ENCODE data around the gene ZNF205.
A peak's percentile ranks its signal among the peaks of the same experiment; 100 is the strongest.

Gene ZNF205

DNA sequence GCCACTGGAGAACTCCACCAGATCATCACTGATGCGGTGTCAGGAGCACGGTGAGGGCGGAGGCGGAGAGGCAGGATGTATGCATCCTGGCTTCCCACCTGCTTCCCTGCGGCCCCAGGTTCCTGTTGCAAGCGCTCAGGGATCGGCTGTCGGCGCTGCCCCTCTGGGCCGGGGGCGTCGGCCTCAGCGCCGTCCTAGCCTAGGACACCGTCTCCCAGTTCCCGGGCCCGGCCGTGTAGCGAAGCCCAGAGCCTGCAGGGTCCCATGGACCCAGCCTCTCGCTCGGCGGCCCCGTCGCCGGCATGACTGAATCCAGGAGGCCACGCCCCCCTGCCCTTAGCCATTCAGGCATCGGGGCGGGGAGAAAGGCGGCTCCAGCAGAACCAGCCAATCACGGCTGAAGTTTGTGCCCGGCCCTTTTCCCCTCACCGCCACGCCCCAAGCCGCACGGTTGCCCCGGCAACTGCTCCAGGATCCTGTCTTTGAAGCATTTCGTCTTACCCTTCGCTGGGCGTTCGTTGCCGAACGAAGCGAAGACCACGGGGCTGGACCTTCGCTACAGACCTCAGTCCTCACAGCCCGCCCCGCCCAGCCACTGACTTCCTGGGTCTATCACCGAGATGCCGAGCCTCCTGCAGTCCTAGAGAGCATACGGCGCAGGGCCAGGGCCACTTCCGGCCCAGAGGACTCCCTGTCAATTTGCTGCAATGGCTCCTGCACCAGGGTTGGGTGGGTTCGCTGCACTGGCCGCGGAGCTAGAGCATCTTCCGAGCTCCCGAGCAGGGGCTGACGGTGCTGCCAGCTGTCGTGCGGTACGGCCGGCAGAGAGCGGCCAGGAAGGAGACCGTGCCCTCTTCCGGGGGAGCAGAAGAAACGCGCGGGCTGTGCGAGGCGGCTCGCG is 11.8 kb downstream of the ZNF205 start:
- peak overlapping the region; percentile 75 for H3K4me3 ChIP-seq (ENCODE audit: control insufficient read depth, low read depth, low read length)
- TF ChIP-seq, protein P1, sequence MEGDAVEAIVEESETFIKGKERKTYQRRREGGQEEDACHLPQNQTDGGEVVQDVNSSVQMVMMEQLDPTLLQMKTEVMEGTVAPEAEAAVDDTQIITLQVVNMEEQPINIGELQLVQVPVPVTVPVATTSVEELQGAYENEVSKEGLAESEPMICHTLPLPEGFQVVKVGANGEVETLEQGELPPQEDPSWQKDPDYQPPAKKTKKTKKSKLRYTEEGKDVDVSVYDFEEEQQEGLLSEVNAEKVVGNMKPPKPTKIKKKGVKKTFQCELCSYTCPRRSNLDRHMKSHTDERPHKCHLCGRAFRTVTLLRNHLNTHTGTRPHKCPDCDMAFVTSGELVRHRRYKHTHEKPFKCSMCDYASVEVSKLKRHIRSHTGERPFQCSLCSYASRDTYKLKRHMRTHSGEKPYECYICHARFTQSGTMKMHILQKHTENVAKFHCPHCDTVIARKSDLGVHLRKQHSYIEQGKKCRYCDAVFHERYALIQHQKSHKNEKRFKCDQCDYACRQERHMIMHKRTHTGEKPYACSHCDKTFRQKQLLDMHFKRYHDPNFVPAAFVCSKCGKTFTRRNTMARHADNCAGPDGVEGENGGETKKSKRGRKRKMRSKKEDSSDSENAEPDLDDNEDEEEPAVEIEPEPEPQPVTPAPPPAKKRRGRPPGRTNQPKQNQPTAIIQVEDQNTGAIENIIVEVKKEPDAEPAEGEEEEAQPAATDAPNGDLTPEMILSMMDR (IDR thresholded peaks at IDR 0.05; ENCODE audit: control insufficient read depth, insufficient read depth, low read depth, low read length, missing control alignments): peak; percentile 33

DNA sequence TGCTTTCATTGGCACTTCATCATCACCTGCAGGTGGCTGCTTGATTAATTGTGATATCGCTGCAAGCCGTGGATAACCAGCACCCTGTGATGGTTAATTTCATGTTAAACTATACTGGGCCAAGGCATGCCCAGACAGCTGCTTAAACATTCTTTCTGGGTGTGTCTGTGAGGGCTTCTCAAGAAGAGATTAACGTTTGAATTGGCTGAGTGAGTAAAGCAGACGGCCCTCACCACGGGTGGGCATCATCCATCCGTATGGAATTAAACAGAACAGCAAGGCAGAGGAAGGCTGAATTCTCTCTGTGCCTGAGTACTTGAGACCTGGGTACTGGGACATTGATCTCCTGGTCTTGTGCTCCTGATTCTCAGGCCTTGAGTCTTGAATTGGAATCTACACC is 15.4 kb downstream of the ZNF205 start:
- TF ChIP-seq, protein P1 (IDR thresholded peaks at IDR 0.05; ENCODE audit: control insufficient read depth, insufficient read depth, low read depth, low read length, missing control alignments): no peak
- no peak overlapping the region for H3K4me3 ChIP-seq (ENCODE audit: control insufficient read depth, low read depth, low read length)
- DNase-seq (ENCODE audit: low read depth): no peak

More for the DNA sequence above, 11.8 kb downstream of the ZNF205 start:
- peak; percentile 52 for DNase-seq (ENCODE audit: low read depth)

DNA sequence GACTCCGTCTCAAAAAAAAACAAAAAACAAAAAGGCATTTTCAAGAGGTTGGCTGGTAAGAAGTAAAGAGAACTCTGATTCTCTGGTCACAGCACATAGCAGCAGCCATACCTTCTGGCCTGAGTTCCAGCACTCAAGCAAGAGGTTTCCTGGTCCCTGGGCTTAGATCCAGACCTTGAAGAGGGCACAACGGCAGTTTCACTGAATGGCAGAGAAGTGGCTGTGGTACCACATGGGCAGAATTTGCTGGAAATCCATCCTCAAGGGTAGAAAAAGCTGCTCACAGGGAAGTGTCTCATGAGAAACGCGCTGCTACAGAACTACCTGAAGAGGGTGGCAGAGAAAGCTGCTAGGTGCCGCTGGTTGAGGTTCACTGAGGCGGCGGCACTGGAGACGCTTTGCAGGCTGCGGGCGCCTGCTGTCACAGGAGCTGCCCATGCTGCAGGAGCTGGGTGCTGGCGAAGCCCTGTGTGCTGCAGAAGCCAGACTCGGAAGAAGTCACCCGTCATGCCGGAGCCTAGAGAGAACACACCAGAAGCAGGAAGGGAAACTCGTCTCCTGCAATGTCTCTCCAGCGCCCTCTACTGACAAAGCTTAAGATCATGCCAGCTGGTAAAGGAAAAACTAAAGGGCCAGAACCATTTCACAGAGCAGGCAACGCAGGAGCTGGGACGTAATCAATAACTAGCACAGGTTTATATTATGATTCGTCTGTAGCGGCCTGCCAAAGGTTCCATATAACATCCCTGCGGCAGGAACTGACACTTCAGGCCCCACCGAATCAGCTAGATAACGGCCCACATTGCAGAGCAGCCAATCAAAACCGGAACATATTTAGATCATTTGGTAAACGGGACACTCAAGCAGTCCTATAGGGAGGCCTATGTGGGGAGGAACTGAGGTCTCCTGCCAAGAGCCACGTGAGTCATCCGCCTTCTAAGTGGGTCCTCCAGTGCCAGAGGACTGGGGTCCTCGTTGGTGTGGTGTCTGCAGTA is 17.0 kb downstream of the ZNF205 start:
- H3K4me3 ChIP-seq (ENCODE audit: control insufficient read depth, low read depth, low read length): no peak overlapping the region
- DNase-seq (ENCODE audit: low read depth): peak; percentile 43
- TF ChIP-seq, protein P1 (IDR thresholded peaks at IDR 0.05; ENCODE audit: control insufficient read depth, insufficient read depth, low read depth, low read length, missing control alignments): peak; percentile 94

DNA sequence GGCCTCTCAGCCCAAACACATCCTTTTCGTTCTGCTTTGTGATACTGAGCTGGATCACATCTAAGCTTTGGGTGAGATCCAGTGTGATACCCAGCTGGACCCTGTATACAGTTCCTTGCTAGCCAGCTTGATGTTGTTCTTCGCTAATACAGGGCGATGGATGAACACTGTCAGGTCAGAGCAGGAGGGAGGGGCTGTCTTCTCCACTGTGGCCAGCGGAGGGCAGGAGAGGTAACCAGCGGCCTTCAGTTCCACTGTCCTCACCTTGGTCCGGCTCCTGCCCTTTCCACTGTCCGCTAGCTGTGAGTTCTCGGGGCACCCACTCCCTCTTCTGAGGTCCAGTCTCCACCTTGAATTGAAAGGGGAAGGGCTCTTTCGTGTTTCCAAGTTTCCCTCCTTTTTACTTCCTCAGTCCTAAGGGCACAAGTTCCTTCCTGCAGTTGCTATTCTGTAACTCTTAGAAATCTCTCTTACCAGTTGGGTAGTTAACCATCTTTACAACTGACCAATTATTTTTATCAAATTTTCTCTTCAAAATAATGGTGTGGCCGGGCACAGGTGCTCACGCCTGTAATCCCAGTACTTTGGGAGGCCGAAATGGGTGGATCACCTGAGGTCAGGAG is 19.5 kb downstream of the ZNF205 start:
- no peak overlapping the region for H3K4me3 ChIP-seq (ENCODE audit: control insufficient read depth, low read depth, low read length)
- TF ChIP-seq, protein P1 (IDR thresholded peaks at IDR 0.05; ENCODE audit: control insufficient read depth, insufficient read depth, low read depth, low read length, missing control alignments): peak; percentile 58
- no peak for DNase-seq (ENCODE audit: low read depth)

DNA sequence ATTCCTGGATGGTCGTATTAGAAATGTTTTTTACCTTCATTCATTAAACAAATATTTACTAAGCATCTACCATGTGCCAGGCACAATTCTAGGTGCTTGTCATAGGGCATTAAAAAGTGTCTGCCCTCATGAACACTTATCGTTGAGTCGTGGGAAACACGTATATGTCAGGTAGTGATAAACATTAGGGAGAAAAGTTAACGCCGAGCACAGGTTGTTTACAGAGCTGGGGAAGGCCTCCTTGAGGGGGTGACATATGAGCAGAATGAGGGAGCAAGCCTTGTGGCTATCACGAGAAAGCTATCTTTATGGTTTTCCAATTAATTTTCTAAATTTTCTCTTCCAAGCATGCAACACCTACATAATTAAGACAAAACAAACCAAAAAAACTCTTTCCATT is 21.5 kb downstream of the ZNF205 start:
- H3K4me3 ChIP-seq (ENCODE audit: control insufficient read depth, low read depth, low read length): peak overlapping the region; percentile 100
- TF ChIP-seq, protein P1 (IDR thresholded peaks at IDR 0.05; ENCODE audit: control insufficient read depth, insufficient read depth, low read depth, low read length, missing control alignments): no peak
- no peak for DNase-seq (ENCODE audit: low read depth)

Data from AG09309 (cell line).